Neuron (in vitro differentiated cells): ENCODE data around the gene ALKAL2.

Experiments
- H2AFZ ChIP-seq: one replicate; pipeline ENCODE4 v1.6.1; 2013; ENCODE audit warnings: low read depth, mild to moderate bottlenecking, inconsistent platforms, low read length, moderate library complexity
- H3K27me3 ChIP-seq: one replicate; pipeline ENCODE4 v1.6.1; 2013; ENCODE audit warnings: low read length; ENCODE audit not compliant: insufficient read depth
- H3K36me3 ChIP-seq: one replicate; pipeline ENCODE4 v1.6.1; 2013; ENCODE audit warnings: low read length; ENCODE audit not compliant: insufficient read depth
- H3K4me1 ChIP-seq: one replicate; pipeline ENCODE4 v1.6.1; 2013; ENCODE audit warnings: low read length; ENCODE audit not compliant: insufficient read depth
- H3K4me3 ChIP-seq: 2 replicates; pipeline ENCODE4 v1.5.1; 2013; ENCODE audit warnings: mild to moderate bottlenecking, low read length, moderate library complexity
- H3K9me3 ChIP-seq: one replicate; pipeline ENCODE4 v1.6.1; 2013; ENCODE audit warnings: low read length

ALKAL2 gene

DNA sequence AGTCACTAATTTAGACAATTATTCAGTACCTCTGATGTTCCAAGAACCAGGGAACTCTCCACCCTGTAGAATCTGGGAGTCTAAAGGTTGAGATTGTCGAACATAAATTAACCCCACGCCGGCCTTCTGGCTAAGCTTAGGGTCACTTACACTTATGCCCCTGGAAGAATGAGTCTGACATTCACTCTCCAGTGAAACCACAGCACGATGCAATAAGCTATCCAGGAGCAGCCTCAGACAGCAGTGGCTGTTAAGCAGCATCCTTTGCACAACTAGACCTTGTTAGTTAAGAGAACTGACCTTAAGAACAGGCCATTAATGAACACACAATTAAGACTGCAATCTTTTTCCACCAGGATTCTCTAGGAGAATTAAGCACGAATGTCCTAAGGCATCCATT is 49.0 kb downstream of the ALKAL2 start:
- no peaks in the 10 kb centered on the region for H3K9me3 ChIP-seq
- H2AFZ ChIP-seq: no peak overlapping the region
- no peaks in the 10 kb centered on the region for H3K4me1 ChIP-seq
- H3K27me3 ChIP-seq: no peaks in the 10 kb centered on the region
- peaks cover 9% of the 10 kb centered on the region for H3K36me3 ChIP-seq
- no peak overlapping the region for H3K4me3 ChIP-seq

GRCh38 chr2:238431-238830 is 49.5 kb downstream of the ALKAL2 start:
- H3K9me3 ChIP-seq: no peaks in the 10 kb centered on the region
- H3K27me3 ChIP-seq: no peaks in the 10 kb centered on the region
- H3K4me3 ChIP-seq: no peak overlapping the region
- peaks cover 9% of the 10 kb centered on the region for H3K36me3 ChIP-seq
- H3K4me1 ChIP-seq: no peaks in the 10 kb centered on the region
- H2AFZ ChIP-seq: no peak overlapping the region

GRCh38 chr2:237878-238277 is 50.0 kb downstream of the ALKAL2 start:
- Histone ChIP-seq H3K4me1 (no peaks in the 10 kb centered on the region), H3K4me3 (no peak overlapping the region), H3K36me3 (peaks cover 3% of the 10 kb centered on the region), H2AFZ (no peak overlapping the region), H3K9me3 (no peaks in the 10 kb centered on the region), H3K27me3 (no peaks in the 10 kb centered on the region)

DNA sequence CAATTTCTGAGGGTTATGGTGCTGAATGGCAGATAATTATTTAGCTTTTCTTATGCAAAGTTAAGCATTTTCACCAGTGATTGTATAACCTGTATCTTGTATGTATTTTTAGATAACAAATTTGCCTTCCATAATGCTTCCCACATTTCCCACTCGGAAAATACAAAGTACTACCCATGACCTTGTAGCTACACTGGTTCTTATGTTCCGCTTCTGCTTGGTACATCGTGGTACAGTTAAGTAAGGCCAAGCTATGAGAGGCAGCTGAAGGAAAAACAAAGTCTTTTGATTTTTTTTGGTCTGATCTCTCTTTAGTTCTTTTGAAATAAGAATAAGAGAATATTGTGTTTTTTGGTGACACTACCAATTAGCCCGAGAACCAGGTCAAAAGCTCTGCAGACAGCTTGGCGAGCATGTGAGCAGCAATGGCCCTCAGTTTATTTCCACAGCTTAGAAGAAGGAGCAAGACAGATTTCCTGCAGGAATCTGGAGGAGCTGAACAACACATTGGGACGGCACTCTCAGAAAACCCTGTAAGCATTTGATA is 50.8 kb downstream of the ALKAL2 start:
- peaks cover 3% of the 10 kb centered on the region for H3K36me3 ChIP-seq
- H3K27me3 ChIP-seq: no peaks in the 10 kb centered on the region
- H2AFZ ChIP-seq: no peak overlapping the region
- no peaks in the 10 kb centered on the region for H3K9me3 ChIP-seq
- no peaks in the 10 kb centered on the region for H3K4me1 ChIP-seq
- H3K4me3 ChIP-seq: no peak overlapping the region

DNA sequence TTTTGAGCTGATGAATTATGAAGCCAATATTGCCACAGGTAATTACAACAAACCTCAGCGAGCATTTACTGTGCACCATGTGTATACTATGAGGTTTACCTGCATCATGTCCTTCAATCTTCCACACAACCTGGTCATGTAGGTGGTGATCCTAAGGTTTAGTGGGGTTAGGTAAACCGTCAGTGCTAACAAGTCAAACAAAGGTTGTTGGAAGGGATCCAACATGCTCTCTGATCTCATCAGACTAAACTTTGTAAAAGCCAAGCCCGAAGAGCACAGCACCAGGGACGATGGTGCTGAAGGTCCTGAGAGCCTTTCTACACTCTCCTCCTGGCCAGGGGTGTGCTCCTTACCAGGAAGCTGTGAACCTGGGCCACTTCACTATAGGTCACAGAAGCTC is 53.5 kb downstream of the ALKAL2 start:
- Histone ChIP-seq H3K27me3 (no peaks in the 10 kb centered on the region), H3K4me1 (no peaks in the 10 kb centered on the region), H2AFZ (no peak overlapping the region)

GRCh38 chr2:233030-233429 is 54.9 kb downstream of the ALKAL2 start:
- Histone ChIP-seq H3K4me3 (no peak overlapping the region), H3K9me3 (no peaks in the 10 kb centered on the region), H3K27me3 (no peaks in the 10 kb centered on the region), H3K4me1 (no peaks in the 10 kb centered on the region), H3K36me3 (peaks cover 16% of the 10 kb centered on the region), H2AFZ (no peak overlapping the region)

More for the DNA sequence above, 53.5 kb downstream of the ALKAL2 start:
- H3K4me3 ChIP-seq: no peak overlapping the region
- no peaks in the 10 kb centered on the region for H3K9me3 ChIP-seq
- H3K36me3 ChIP-seq: peaks cover 12% of the 10 kb centered on the region

GRCh38 chr2:231521-232185 is 56.2 kb downstream of the ALKAL2 start:
- H3K4me1 ChIP-seq: no peaks in the 10 kb centered on the region
- H3K9me3 ChIP-seq: no peaks in the 10 kb centered on the region

More at GRCh38 chr2:231521-232185, 56.2 kb downstream of the ALKAL2 start:
- no peaks in the 10 kb centered on the region for H3K27me3 ChIP-seq
- H2AFZ ChIP-seq: no peak overlapping the region
- H3K36me3 ChIP-seq: peaks cover 23% of the 10 kb centered on the region
- no peak overlapping the region for H3K4me3 ChIP-seq
